KG1 (cell line): ENCODE measurements around the gene PPP1R10.

Experiments
- DNase-seq: peaks from one replicate; lab custom pipeline; 2025; lab: John Stamatoyannopoulos, UW

PPP1R10 gene

GRCh38 chr6:30619561-30619960 is 2.5 kb upstream of the PPP1R10 start:
- no peak for DNase-seq

GRCh38 chr6:30618270-30618797 is 1.3 kb upstream of the PPP1R10 start:
- DNase-seq: no peak

- DNase-seq: peak; percentile 100
Measured at GRCh38 chr6:30617565-30618269, 674 bp upstream of the PPP1R10 start, which contains the start of gene MRPS18B. TSS of gene MRPS18B (plus strand) at chr6:30617840. CDS start at chr6:30617866, 26 bp downstream.

GRCh38 chr6:30615958-30616810 is 859 bp downstream of the PPP1R10 start:
- no peak for DNase-seq

- peak; percentile 77 for DNase-seq
Measured at GRCh38 chr6:30615219-30615957, 1.7 kb downstream of the PPP1R10 start.

GRCh38 chr6:30614843-30615218 is 2.2 kb downstream of the PPP1R10 start:
- DNase-seq: peak; percentile 94

- DNase-seq: no peak
Measured at GRCh38 chr6:30614044-30614842, 2.8 kb downstream of the PPP1R10 start.

- DNase-seq: no peak
Measured at GRCh38 chr6:30613251-30614043, 3.6 kb downstream of the PPP1R10 start.

GRCh38 chr6:30612687-30613248 is 4.3 kb downstream of the PPP1R10 start:
- no peak for DNase-seq

- no peak for DNase-seq
Measured at GRCh38 chr6:30612213-30612612, 4.8 kb downstream of the PPP1R10 start.

GRCh38 chr6:30611856-30612194 is 5.2 kb downstream of the PPP1R10 start:
- no peak for DNase-seq

GRCh38 chr6:30611150-30611855 is 5.7 kb downstream of the PPP1R10 start:
- DNase-seq: no peak

- DNase-seq: no peak
Measured at GRCh38 chr6:30610065-30610464, 7.0 kb downstream of the PPP1R10 start.

- DNase-seq: no peak
Measured at GRCh38 chr6:30603961-30604360, 13.1 kb downstream of the PPP1R10 start.

GRCh38 chr6:30601815-30602641 is 15.0 kb downstream of the PPP1R10 start:
- DNase-seq: no peak

- no peak for DNase-seq
Measured at GRCh38 chr6:30601436-30601814, 15.6 kb downstream of the PPP1R10 start.

- no peak for DNase-seq
Measured at GRCh38 chr6:30600451-30600961, 16.5 kb downstream of the PPP1R10 start.

- no peak for DNase-seq
Measured at GRCh38 chr6:30599625-30600324, 17.3 kb downstream of the PPP1R10 start.
